Fibroblast of lung (primary cell): ENCODE data around the gene TOMM70.

Experiments
- CTCF ChIP-seq, 2 donors: IDR thresholded peaks in 1 of 2; conservative IDR thresholded peaks in 1 of 2; 1 replicate in 1 of 2; 2 replicates in 1 of 2; pipeline ENCODE4 v1.5.1; 2011 to 2012; ENCODE audit warnings: low read length in 2 of 2, control low read depth in 1 of 2, inconsistent platforms in 1 of 2, low read depth in 1 of 2, mild to moderate bottlenecking in 1 of 2
- EZH2 ChIP-seq: IDR thresholded peaks from 2 replicates; pipeline ENCODE4 v1.5.1; 2012; ENCODE audit warnings: low read length, control low read depth, mild to moderate bottlenecking; ENCODE audit errors: missing control alignments

- no peak for TF ChIP-seq CTCF (conservative IDR thresholded peaks at IDR 0.05 in 1 of 2, IDR thresholded peaks at IDR 0.05 in 1 of 2; ENCODE audit: low read depth in 1 of 2, low read length in 2 of 2)
- TF ChIP-seq EZH2, result no peak
Measured at GRCh38 chr3:100425316-100425715, 24.4 kb upstream of the TOMM70 start.
